ENCODE measurements around the gene SCAF8. TPM values are rescaled to one million over a fixed set of nuclear protein-coding genes. Genes with fewer than 3 reads are reported as not detected.
"Not testable (repeated sequence)": the region's sequence is repeated elsewhere in the genome, so short reads cannot be mapped to it uniquely, and the experiment has no call there.

Gene SCAF8
- total and polyA plus RNA-seq, 10 donors = 10.5 to 60.7 (median 52.2) TPM

GRCh38 chr6:154738551-154738961 is 5.3 kb downstream of the SCAF8 start:
- H3K4me1 ChIP-seq = peaks cover 46 to 94% (median 82%) of the 10 kb centered on the region in 6 donors
- TF ChIP-seq, protein P1, sequence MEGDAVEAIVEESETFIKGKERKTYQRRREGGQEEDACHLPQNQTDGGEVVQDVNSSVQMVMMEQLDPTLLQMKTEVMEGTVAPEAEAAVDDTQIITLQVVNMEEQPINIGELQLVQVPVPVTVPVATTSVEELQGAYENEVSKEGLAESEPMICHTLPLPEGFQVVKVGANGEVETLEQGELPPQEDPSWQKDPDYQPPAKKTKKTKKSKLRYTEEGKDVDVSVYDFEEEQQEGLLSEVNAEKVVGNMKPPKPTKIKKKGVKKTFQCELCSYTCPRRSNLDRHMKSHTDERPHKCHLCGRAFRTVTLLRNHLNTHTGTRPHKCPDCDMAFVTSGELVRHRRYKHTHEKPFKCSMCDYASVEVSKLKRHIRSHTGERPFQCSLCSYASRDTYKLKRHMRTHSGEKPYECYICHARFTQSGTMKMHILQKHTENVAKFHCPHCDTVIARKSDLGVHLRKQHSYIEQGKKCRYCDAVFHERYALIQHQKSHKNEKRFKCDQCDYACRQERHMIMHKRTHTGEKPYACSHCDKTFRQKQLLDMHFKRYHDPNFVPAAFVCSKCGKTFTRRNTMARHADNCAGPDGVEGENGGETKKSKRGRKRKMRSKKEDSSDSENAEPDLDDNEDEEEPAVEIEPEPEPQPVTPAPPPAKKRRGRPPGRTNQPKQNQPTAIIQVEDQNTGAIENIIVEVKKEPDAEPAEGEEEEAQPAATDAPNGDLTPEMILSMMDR (IDR thresholded peaks at IDR 0.05 in 8 of 11, conservative IDR thresholded peaks at IDR 0.05 in 3 of 11) = no peak
- TF ChIP-seq POLR2A (IDR thresholded peaks at IDR 0.05) (no peak), POLR2AphosphoS5 (IDR thresholded peaks at IDR 0.05) (no peak)
- DNase-seq = no peak
- H3K27ac ChIP-seq = peak overlapping the region in 3 of 8 donors; percentile 4 to 56 (median 10)
- no peak overlapping the region for H3K4me3 ChIP-seq
- H3K9me3 ChIP-seq = no peaks in the 10 kb centered on the region
- H3K27me3 ChIP-seq (replicated peaks in 1 of 7) = no peaks in the 10 kb centered on the region
- intact Hi-C loops (cut with DNase I; ENCODE audit: low total_unique reads) = loop anchor here (10.0 kb wide), 1 partner anchor 66 kb away; no protein-coding TSS in a partner anchor
- WGBS, 5 donors = 46 to 76% (median 68%) methylated on average over 3 of the region's 3 CpGs
- H3K36me3 ChIP-seq = peaks cover 0 to 16% (median 0%) of the 10 kb centered on the region in 6 donors

DNA sequence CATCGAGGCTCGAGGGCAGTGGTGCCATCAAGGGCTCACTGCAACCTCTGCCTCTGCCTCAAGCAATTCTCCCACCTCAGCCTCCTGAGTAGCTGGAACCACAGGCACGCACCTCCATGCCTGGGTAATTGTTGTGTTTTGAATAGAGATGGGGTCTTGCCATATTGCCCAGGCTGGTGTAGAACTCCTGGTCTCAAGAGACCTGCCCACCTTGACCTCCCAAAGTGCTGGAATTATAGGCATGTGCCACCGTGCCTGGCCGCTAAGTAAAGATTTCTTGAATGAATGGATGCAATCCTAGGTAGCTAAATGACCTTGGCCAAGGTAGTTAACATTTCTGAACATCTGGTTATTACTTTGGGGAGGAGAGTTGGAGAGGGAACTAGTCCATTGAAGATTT is 7.4 kb downstream of the SCAF8 start:
- TF ChIP-seq POLR2AphosphoS5 (IDR thresholded peaks at IDR 0.05) (no peak), POLR2A (IDR thresholded peaks at IDR 0.05) (no peak)
- TF ChIP-seq, protein P1 (IDR thresholded peaks at IDR 0.05 in 8 of 11, conservative IDR thresholded peaks at IDR 0.05 in 3 of 11) = no peak
- H3K4me3 ChIP-seq = no peak overlapping the region
- intact Hi-C loops (cut with DNase I; ENCODE audit: low total_unique reads) = no loop called here
- WGBS, 5 donors = 93 to 97% (median 95%) methylated on average over 5 of the region's 5 CpGs
- H3K27ac ChIP-seq = no peak overlapping the region
- H3K9me3 ChIP-seq = no peaks in the 10 kb centered on the region
- H3K4me1 ChIP-seq = peaks cover 35 to 100% (median 80%) of the 10 kb centered on the region in 6 donors
- H3K27me3 ChIP-seq (replicated peaks in 1 of 7) = no peaks in the 10 kb centered on the region
- H3K36me3 ChIP-seq = peaks cover 0 to 16% (median 0%) of the 10 kb centered on the region in 6 donors
- no peak for DNase-seq

DNA sequence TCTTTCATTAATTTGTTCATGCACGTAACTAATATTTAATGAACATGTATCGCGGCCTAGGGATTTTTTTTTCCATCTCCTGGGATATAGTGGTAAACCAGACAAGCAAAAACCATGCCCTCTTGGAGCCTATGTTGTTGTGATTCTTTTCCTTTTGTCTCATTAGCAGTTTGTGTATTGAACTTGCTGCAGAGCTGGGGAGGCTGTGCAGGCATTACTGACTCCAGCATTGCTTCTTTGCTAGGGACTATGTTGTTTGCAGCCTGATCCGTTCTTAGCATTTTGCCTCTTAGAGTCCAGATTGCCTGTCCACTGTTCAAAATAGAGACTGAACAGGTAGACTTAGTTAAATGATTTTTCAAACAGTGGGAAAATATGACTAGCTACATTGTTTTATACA is 9.7 kb downstream of the SCAF8 start:
- intact Hi-C loops (cut with DNase I; ENCODE audit: low total_unique reads) = no loop called here
- Histone ChIP-seq H3K4me1 (peaks cover 44 to 100% (median 72%) of the 10 kb centered on the region in 6 donors), H3K4me3 (no peak overlapping the region), H3K27me3 (replicated peaks in 1 of 7) (no peaks in the 10 kb centered on the region), H3K27ac (no peak overlapping the region), H3K36me3 (peaks cover 0 to 11% (median 0%) of the 10 kb centered on the region in 6 donors), H3K9me3 (no peaks in the 10 kb centered on the region)
- TF ChIP-seq POLR2A (IDR thresholded peaks at IDR 0.05) (no peak), POLR2AphosphoS5 (IDR thresholded peaks at IDR 0.05) (no peak)
- TF ChIP-seq, protein P1 (IDR thresholded peaks at IDR 0.05 in 8 of 11, conservative IDR thresholded peaks at IDR 0.05 in 3 of 11) = no peak
- no peak for DNase-seq
- 88 to 94% (median 90%) methylated on average over 4 of the region's 4 CpGs for whole genome bisulfite sequencing, 5 donors

DNA sequence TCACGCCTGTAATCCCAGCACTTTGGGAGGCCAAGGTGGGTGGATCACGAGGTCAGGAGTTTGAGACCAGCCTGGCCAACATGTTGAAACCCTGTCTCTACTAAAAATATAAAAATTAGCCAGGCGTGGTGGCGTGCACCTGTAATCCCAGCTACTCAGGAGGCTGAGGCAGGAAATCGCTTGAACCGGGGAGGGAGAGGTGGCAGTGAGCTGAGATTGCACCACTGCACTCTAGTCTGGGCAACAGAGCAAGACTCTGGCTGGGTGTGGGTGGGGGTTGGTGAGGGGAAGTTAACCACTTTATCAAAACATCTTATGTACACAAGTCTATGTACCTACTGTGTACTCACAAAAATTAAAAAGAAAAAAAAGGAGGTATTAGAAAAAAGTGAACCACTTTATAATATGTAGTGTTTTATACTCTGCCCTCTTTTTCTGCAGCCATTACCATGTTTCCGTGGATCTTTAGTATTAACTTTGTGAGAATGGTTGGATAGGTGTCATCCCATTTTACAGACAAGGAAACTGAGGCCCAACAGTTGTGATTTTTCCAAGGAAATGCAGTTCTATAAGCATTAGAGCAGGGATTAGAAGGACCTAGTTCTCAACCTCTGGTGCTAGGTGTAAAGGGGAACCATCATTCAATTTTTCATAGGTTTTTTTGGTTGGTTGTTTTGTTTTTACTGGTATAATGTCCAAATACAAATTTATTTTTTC is 11.0 kb downstream of the SCAF8 start:
- DNase-seq; H3K9me3 ChIP-seq; H3K27ac ChIP-seq; H3K27me3 ChIP-seq (replicated peaks in 1 of 7); intact Hi-C loops (cut with DNase I; ENCODE audit: low total_unique reads); H3K4me3 ChIP-seq: not testable (repeated sequence)
- H3K4me1 ChIP-seq = peaks cover 31 to 99% (median 71%) of the 10 kb centered on the region in 6 donors
- 74 to 85% (median 81%) methylated on average over 7 of the region's 7 CpGs for WGBS, 5 donors
- peaks cover 0 to 11% (median 0%) of the 10 kb centered on the region in 6 donors for H3K36me3 ChIP-seq

Measured in spleen (tissue), 11 donors.